NCI-H1694 (cell line): ENCODE results near the gene LINGO3.

Source experiments
- DNase-seq: peaks from one replicate; lab custom pipeline; 2025; lab: John Stamatoyannopoulos, UW

LINGO3 gene

DNA sequence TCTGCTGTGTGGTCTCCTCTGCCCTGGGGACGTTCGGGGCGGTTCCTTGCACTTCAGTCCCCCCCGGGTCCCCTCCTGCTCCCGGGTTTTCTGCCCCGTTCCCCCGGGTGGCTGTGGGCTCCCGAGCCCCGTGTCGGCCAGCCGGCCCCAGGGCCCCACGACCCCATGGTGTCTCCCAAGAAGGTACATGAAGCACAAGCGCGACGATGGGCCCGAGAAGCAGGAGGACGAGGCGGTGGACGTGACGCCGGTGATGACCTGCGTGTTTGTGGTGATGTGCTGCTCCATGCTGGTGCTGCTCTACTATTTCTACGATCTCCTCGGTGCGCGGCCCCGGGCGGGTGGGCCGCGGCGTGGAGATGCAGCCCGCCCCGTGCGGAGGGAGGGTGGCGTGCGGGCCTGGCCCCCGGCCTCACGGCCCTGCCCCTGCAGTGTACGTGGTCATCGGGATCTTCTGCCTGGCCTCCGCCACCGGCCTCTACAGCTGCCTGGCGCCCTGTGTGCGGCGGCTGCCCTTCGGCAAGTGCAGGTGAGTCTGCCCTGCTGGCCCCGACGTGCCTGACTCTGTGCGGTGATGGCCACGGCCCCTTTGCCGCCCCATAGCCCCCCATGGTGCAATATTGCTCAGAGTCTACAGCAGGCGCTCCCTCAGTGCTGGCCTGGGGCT, 31.8 kb upstream of the LINGO3 start:
- no peak for DNase-seq

DNA sequence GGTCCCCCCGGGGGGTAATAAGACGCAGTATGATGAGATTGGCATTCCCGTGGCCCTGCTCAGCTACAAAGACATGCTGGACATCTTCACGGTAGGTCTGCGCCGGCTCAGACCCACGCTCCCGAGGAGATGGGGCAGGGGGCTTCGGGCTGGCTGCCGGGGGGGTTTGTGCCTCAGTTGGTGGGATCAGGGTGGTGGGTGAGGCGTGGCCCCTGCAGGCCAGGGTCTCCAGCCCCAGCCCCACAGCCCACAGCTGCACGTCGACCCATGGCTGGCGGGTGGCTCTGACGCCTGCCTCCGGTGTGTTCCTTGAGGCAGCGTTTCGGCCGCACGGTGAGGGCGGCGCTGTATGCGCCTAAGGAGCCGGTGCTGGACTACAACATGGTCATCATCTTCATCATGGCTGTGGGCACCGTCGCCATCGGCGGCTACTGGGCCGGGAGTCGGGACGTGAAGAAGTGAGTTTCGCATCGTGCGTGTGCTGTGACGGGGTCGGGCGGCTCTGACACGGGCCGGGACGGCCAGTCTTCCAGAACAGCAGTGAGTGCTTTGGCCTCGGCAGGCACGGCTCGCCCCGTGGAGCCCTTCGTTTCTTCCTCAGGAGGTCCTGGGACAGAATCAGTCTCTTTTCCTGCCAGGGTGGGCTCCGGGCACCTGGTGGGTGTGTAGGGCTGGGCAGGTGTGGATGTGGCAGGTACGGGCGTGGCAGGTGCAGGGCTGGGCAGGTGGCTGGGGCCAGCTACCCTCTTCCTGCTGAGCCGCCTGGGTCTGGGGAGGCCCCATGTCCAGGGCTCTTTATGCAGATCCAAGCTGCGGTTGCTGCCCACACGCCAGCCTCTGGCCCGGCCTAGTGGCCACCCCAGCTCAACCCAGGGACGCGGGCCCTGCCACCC, 31.0 kb upstream of the LINGO3 start:
- no peak for DNase-seq

DNA sequence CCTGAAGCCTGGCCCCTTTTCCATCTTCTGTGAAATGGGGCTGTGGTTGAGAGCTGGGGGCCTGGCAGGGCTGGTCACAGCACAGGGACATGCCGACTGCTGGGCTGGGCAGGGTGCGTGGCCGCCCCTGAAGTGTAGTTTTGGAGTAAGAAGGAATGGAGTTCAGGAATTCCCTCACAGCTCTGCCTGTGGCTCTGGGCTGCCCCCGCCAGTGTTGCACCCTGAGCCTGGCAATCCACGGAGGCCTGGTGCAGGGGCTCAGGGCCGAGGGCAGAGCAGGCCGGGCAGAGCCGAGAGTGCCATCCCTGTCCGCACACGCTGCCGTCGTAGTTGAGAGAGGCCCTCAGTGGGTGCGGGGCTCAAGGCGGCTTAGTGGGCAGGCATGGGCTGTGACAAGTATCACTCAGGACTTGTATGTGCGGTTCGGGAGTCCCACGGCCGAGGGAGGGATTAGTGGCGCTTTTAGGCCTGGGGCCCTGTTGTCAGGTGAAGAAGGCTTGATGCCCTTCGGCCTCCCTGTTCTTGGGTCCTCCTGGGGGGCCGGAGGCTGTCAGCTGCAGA, 30.2 kb upstream of the LINGO3 start:
- DNase-seq, result no peak

DNA sequence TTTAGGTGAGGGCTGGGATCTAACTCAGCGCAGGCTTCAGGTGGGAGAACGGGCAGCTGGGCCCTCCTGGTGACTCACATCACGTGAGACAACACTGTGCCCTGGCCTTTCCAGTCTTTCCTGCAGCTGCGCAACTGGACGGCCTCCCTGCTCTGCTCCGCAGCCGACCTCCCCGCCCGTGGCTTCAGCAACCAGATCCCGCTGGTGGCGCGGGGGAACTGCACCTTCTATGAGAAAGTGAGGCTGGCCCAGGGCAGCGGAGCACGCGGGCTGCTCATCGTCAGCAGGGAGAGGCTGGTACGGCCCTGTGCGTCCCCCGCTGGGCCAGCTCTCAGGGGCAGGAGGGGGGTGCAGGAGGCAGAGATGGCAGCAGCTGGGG, 29.4 kb upstream of the LINGO3 start:
- peak; percentile 40 for DNase-seq

DNA sequence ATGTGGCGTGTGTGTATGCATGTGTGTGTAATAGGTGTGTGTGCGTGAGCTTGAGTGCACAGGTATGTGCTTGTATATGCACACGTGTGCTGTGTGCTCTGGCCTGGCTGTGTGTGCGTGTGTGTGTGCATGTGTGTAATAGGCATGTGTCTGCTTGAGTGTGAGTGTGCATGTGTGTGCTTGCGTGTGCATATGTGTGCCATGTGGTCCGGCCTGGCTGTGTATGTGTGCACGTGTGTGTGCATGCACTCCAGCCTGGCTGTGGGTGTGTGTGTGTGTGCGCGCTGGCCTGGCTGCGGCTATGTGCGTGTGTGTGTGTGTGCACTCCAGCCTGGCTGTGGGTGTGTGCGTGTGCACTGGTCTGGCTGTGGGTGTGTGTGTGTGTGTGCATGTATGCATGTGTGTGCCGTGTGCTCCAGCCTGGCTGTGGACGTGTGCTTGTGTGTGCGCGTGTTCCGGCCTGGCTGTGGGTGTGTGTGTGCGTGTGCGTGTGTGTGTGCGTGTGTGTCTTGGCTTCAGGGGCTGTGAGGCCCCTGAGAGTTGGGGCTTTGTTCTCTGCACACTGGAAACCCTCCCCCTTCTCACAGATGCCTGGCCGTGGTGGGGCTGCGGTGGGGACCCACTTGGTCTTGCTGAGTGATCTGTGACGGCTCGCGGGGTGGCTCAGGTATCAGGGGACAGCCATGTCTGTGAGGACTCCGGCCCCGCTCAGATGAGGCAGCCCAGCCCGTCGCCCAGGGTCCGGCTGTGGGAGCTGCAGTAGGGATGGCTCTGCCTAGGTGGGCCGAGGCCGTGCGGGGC, 28.8 kb upstream of the LINGO3 start:
- no peak for DNase-seq

DNA sequence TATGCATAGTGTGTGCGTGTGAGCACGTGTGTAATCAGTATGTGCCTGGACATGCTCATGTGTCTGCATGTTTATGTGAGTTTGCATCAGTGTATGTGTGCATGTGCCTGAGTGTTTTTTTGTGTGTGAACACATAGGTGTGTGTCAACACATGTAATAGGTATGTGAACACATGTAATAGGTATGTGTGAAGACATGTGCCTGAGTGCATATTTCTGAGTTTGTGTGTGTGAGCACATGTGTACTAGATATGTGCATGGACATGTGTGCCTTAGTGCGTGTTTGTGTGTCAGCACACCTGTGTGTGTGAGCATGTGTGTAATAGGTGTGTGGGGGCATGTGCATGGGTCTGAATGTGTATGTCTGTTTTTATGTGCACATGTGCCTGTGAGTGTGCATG, 27.9 kb upstream of the LINGO3 start:
- no peak for DNase-seq

DNA sequence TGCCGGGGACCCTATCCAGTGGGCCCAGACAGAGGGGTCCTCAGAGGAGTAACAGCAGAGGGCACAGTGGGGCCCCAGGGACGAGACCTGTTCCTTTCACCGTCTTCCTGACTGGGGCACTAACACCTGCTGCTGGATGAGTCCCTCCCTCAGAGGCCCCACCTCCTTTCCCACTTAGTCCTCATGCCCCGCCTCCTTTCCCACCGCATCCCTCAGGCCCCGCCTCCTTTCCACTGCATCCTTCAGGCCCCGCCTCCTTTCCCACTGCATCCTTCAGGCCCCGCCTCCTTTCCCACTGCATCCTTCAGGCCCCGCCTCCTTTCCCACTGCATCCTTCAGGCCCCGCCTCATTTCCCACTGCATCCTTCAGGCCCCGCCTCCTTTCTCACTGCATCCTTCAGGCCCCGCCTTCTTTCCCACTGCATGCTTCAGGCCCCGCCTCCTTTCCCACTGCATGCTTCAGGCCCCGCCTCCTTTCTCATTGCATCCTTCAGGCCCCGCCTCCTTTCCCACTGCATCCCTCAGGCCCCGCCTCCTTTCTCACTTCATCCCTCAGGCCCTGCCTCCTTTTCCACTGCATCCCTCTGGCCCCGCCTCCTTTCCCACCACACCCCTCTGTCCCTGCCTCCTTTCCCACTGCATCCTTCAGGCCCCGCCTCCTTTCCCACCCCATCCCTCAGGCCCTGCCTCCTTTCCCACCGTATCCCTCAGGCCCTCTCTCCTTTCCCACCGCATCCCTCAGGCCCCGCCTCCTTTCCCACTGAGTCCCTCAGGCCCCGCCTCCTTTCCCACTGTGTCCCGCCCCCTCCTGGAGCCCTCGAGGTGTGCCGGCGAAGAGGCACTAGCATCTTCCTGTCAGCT, 27.3 kb upstream of the LINGO3 start:
- DNase-seq, result no peak

DNA sequence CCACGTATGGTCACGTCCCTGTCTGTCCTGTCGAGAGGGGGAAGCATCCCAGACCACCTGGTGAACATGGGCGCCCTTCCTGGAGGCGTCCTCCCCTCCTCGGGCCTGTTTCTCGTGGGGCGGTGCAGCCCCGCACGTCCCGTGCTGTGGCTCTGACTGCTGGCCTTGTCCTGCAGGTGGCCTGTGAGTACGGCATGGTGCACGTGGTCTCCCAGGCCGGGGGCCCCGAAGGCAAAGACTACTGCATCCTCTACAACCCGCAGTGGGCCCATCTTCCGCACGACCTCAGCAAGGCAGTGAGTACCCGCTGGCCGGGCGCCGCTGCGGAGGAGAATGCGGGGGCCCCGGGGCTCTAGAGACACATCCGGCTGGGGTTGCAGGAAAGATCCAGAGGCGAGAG, 26.5 kb upstream of the LINGO3 start:
- DNase-seq, result no peak

DNA sequence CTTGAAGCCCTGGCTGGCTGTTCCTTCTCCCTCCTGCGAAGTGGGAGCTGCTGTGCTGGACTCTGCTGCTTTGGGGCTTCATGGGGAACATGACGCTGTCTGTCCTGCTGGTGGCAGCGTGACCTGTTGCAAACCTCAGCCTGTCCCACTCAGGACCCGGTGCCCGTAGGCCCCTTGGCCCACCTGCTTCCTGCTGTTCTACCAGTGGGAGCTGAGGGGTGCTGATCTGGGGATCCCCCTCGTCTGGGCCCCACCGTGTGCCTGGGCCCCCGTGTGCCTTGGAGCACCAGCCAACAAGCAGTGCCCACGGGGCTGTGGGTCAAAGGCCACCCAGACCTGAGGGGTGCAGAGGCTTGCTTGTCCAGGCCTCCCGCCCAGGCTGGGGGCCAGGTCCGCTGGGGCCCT, 25.9 kb upstream of the LINGO3 start:
- no peak for DNase-seq

DNA sequence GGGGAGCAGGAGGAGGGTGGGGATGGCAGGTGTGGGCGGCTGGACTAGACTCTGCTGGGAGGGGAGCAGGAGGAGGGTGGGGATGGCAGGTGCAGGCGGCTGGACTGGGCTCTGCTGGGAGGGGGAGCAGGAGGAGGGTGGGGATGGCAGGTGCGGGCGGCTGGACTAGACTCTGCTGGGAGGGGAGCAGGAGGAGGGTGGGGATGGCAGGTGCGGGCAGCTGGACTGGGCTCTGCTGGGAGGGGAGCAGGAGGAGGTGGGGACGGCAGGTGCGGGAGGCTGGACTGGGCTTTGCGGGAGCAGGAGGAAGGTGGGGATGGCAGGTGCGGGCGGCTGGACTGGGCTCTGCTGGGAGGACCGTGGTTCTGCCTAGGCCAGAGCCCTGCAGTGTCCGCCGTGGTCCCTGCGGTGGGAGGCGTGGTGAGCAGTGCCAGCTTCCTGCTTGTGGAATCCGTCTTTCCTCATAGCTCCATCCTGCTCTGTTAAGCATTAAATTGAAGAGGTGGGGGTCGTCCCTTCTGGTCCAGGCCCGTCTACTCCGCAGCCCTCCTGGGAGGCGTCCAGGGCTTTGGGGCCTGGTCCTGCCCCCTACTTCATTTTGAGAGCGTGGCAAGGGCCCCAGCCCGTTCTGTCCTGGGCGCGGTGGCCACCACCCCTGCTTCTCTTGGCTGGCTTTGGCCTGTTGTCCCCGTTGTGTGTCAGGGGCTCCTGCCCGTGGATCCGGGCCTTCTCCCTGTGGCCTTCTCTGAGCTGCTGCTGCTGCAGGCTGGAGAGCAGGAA, 25.3 kb upstream of the LINGO3 start:
- DNase-seq, result no peak

DNA sequence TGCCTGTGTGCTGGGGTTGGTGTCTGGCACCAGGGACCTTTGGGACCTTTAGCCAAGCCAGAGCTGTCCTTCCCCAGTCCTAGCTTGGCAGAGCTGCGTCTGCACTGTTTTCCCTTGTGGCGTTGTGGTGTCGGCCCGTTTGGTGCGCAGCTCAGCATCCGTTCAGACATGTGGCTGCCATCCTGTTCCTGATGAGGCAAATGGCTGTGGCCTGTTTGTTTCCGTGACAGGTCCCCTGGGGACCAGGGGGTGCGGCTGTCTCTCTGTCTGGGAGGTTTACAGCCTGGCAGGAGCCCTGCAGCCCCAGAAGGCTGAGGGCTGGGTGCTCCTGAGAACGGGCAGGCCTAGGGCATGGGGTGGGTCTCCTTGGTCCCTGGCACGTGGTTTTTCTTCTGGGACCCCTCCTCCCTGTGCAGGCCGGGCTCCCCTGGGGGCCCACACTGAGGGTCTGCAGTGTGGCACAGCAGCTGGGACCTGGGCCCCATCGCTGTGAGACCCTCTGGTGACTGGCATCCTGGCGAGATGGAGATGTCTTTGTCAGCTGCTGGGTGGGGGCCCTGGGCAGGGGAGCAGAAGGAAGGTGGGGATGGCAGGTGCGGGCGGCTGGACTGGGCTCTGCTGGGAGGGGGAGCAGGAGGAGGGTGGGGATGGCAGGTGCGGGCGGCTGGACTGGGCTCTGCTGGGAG, 24.5 kb upstream of the LINGO3 start:
- peak; percentile 25 for DNase-seq

DNA sequence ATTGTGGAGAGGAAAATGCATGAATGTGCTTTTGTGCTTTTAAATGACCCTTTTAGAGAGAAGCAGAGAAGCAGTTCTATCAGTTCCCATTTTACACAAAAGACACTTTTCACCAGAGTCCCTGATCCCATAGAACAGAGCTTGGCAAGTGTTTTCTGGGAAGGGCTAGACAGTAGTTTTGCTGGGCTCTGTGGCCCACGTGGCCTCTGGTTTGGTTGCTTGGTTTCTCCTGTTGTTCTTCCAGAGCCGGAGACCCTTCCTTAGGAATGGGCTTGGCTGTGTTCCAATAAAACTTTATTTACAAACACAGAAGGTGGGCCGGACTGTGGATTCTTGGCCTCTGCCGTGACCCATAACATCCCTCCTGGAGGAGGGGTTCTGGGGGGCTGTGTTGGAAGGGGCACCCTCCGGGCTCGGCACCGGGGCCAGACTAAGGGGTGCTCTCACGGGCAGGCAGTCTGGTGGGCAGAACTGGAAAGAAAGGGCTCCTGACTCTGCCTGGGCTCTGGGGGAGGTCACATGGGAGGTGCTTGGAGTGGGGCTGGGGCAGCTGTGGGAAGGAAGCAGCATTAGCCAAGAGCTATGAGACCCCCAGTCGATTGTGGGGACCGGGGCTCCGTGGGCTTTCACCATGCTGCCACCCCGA, 23.8 kb upstream of the LINGO3 start:
- no peak for DNase-seq

DNA sequence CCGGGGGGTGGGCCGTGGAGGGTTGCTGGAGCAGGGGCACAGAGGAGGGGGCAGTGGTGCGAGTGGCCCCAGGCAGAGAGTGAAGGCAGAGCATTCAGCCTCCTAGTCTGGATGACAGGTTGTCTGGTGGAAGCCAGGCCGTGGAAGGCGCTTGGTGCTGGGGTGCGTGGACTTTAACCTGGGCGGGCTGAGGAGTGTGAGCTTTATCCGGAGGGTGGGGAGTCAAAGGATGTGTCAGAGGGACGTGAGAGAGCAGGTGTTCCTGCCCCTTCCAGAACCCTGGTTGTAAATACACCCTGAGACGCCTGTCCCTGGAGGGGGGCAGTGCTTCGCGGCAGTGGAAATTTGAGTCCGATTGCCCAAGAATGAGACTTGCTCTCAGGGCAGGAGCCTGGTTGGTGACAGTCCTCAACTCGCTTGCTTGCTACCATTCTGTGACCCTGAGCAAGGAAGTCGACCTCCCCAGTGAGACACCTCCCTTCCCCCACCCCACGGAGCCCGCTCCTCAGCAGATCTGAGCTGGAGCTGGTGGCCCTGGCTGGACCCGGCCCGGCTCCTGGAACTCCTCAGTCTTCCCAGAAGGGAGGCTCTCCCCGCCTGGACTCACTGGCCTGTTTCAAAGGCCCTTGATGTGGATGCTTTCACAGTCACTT, 22.8 kb upstream of the LINGO3 start:
- no peak for DNase-seq

DNA sequence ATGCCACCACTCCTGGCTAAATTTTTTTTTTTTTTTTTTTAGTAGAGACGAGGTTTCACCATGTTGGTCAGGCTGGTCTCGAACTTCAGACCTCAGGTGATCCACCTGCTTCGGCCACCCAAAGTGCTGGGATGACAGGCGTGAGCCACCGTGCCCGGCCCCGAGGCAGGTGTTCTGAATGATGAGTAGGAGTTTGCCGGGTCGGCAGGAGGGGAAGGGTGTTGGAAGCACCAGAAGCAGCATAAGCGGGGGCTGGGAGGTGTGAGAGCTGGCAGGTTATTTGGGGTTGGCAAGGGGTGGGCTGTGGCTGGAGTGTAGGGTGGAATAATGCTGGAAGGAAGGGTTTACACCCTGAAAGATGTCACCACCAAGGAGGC, 22.3 kb upstream of the LINGO3 start:
- no peak for DNase-seq

DNA sequence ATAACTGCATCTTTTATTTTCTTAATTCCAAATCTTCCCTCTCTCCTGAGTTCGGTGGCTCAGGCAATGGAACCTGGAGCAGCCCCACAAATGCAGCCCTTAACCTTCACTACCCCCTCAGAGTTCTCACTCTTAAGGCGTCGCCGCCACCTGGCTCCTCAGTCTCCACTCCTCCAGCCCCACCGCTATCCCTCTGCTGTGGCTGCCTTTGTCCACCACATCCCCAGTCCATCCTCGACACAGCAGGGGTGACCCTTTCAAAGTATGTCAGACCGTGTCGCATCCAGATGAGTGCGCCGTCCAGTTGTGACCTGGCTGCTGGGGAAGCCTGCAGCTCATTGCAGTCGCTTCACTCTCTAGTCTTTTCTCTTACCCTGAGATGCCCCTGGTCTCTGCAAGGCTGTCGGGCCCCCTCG, 21.6 kb upstream of the LINGO3 start:
- no peak for DNase-seq

DNA sequence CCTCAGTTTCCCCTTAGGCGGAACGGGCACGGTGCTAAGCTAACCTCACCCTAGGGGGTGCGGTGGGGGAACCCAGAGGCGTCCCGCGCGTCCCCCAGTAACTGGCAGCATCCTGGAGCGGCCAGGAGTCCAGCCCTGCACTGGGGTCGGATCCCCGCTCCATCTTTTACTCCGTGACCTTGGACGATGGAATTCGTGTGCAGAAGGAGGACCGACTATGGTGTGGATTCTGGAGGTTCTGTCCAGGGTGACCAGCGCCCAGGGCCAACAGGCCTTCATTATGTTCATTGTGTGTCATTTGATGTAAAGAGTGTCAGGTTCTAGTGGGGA, 21.2 kb upstream of the LINGO3 start:
- DNase-seq, result no peak

DNA sequence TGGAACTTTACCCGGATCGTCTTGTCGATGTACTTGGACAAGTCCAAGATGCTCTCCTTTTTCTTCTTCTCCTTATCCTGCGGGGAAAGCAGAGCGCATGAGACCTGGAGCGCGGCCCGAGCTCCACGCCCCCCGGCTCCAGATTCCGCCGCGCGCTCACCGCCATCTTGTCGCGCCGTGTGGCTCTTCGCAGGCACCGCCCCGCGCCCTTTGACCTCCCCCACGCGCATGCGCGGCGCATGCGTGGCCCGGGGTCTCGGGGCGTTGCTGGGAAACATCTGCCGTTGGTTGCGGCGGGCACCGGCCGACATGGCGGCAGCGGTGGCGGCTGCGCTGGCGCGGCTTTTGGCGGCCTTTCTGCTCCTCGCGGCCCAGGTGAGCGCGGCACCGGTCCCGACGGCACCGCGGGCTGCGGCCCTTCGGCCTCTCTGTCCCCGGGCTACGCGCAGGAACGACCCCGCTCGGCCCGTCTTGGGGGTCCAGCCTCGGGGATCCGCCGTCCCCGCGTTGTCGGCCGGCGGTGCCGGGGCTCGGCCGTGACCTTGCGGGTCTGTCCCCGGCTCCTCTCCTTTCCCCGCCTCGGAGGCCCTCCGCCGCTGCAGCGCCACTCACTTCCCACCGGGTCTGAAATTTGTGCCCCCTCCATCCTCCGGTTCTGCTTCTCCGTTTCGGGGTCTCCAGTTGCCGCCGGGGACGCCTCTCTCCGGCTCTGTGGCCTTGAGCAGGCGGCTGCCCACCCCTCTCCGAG, 20.6 kb upstream of the LINGO3 start, which contains the start of the genes LSM7 and SPPL2B:
LSM7 (minus strand) TSS at position 186 of the 748 bp plus-strand sequence; CDS start at position 166, 20 bp downstream.
SPPL2B (plus strand) TSS at position 284 of the 748 bp plus-strand sequence; CDS start at position 310, 26 bp downstream.
- peak; percentile 58 for DNase-seq

DNA sequence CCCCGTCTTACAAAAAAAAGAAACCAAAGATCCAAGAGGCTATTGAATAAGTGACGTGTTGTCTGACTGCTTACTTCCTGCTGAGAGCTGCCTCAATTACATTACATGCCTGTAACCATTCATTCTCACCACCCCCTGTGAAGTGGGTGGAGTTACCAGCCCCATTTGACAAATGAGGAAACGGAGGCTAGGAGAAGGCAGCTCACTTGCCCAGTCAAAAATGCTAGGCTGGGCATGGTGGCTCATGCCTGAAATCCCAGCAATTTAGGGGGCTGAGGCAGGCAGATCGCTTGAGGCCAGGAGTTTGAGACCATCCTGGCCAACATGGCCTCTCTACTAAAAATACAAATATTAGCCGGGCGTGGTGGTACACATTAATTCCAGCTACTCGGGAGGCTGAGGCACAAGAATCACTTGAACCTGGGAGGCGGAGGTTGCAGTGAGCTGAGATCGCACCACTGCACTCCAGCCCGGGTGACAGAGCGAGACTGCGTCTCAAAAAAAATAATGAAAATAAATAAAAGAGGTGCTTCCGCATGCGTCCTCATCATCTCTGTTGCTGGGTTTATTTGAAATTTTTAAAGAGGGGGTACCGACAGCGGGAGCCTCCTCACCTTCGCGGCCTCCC, 19.9 kb upstream of the LINGO3 start:
- DNase-seq, result peak; percentile 32
